Activated CD8-positive, alpha-beta memory T cell treated with anti-CD3 and anti-CD28 coated beads for 1 hour (primary cell): ENCODE results near the gene KCNQ5.

Experiments
- DNase-seq, 2 donors: peaks; one replicate each; pipeline ENCODE4 v3.0.0-alpha.2; 2020; ENCODE audit warnings: low read depth in 1 of 2; ENCODE audit errors: extremely low read depth in 1 of 2

The KCNQ5 gene

DNA sequence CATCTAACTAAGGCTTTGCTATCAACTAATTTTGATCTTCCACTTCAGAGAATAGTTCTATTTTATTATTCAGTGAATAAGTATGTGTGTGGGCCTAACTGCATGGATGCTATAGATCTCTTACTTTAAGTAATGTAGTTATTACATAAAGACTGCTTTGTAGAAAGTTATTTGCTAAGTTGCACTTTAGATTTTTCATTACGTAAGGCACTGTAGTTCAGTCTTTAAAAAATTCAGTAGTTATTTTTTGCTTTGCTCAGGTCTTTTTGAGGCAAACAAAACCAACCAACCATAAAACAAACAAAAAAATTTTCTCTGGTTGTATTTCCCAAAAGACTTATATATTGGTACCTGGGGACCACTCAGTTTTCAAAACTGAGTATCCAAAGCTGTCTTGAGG lies 53.0 kb downstream of the KCNQ5 start:
- DNase-seq: no peak

- DNase-seq: no peak
These were observed 53.5 kb downstream of the KCNQ5 start for GRCh38 chr6:72675396-72675795.

- DNase-seq: no peak
These were observed 55.1 kb downstream of the KCNQ5 start for GRCh38 chr6:72676995-72677394.

DNA sequence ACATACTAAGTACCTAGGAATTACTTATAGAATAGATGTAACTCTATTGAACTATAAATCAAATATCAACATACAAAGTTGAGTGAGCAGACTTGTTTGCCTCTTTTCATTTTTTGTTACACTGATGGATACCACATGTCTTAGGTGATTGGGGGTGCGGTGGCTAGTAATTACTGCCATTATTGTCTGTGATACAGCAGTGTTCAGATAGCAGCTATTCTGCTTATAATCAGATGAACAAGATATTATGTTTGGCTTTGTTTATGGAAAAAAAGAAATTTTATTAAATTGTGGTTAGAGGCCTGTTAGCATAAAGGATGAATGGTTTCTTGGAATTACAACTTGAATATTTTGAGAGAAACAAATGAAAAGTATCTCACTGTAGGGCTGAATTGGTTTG lies 55.9 kb downstream of the KCNQ5 start:
- no peak for DNase-seq

DNA sequence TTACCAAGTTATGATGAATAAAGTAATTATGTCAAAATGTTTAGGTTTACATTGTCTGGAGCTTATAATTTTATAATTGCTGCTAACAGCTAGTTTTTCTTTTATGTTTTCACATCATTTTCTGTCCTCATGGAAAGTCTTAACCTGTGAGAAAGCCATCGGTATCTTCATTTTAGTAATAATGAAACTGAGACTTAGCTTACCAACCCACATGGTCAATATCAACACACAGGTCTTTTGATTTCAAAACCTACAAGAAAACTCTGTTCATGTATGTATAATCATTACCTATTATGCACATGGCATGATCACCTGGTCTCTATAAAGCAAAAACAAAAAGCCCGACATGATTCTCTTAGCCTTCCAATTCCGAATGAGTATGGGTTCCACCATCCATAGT lies 61.9 kb downstream of the KCNQ5 start:
- no peak for DNase-seq

GRCh38 chr6:72689107-72689954 lies 67.5 kb downstream of the KCNQ5 start:
- no peak for DNase-seq

DNA sequence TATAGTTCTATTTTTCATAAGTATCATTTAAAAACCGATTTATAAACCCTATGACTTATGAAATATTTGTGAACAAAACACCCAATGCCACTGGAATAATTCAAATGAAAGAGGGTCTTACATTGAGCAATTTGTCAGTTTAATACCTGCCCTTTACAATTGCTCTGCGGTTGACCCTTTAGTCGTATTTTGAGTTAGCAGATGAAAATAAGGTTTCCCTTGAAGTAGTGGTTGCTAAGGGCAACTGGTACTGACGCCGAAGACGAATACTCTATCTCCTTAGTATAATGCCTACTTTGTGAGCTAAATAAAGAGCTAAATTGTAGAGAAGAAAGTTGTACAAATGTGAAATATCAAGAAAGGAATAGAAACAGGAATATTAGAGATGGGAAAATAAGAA lies 69.4 kb downstream of the KCNQ5 start:
- DNase-seq: no peak

DNA sequence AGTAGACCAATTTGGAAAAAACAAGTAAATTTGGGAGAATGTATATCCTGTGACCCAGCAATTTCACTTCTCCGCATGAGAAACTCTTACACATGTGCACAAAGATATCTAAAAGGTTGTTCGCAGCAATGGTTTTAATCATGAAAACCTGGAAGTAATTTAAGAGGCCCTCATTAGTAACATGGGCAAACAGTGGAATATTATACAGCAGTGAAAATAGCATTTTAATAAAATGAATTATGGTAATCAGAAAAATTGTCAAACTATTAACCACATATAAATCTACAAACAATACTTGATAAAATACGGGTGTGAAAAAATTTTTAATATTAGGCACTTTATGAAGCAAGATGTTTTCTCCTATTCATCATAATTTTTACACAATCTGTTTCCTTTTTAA lies 74.2 kb downstream of the KCNQ5 start:
- DNase-seq: no peak

- no peak for DNase-seq
These were observed 77.3 kb downstream of the KCNQ5 start for GRCh38 chr6:72699159-72699558.

DNA sequence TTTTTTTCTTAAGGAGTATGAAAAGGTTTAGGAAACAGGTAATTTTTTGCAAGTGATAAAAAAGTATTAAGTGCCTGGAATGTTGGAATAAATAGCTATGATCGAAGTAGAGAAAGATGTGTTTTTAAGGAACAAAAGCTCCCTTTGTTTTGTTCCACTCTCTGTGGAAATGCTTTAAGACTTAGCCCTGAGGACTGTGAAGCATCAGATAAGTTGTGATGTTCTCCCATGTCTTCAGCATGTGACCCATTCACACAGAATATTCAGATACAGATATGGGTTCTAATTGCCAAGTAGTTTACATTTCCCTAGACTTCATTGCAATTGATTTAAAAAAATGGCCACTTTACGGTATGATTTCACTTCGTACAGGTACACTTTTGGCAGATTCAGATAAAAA lies 80.6 kb downstream of the KCNQ5 start:
- DNase-seq: no peak

GRCh38 chr6:72703093-72703492 lies 81.2 kb downstream of the KCNQ5 start:
- DNase-seq: no peak

GRCh38 chr6:72704979-72705378 lies 83.1 kb downstream of the KCNQ5 start:
- DNase-seq: no peak

DNA sequence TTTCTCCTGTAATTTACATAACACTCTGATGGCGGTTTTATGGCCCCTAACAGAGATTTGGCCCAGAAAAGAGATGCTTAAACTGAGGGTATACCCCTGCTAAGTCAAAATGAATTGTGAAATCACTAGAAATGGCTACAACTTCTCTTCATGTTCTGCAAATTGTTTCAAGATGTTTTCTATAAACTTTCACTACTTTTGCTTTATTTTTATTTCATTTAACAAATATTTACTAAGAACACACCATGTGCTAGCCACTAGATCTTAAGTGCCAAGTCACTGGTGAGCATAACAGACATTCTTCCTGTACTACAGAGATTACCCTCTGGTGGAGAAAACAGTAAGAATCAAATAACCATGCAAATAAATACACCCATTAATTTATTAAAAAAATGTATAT lies 87.6 kb downstream of the KCNQ5 start:
- DNase-seq: no peak

DNA sequence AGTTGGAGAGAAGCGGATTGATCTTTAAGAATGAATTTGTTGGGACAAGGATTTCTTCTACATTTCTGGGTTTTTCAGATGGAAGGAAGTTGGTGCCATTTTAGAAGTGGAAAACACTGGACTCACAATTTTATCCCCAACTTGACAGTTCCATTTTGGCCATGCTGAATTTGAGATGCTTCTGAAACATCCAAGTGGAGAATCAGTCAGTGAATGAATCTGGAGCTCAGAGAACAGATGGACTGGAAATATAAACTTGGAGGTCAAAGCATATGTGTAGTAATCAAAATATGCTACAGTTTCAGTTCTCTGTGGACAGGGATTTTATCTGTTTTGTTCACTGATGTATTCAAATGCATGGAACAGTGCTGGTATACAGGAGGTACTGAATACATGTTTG lies 89.9 kb downstream of the KCNQ5 start:
- no peak for DNase-seq

DNA sequence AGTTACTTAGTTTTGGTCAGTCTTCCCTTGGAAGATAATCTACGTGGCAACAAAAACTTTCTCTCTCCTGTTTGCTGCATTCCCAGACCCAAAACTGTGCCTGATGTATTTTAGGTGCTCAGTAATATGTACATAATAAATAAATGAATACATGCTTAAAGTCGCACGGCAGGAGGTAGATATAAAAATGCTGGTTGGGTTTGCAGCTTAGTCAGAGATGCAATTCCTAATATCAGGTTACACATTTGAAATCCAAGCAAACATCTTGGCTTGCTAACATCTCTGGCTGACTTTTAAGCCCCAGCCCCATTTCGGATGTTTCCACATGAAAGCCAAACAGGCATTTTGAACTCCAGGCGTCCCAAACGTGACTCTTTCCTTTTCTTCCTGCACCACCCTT lies 91.0 kb downstream of the KCNQ5 start:
- DNase-seq: no peak

DNA sequence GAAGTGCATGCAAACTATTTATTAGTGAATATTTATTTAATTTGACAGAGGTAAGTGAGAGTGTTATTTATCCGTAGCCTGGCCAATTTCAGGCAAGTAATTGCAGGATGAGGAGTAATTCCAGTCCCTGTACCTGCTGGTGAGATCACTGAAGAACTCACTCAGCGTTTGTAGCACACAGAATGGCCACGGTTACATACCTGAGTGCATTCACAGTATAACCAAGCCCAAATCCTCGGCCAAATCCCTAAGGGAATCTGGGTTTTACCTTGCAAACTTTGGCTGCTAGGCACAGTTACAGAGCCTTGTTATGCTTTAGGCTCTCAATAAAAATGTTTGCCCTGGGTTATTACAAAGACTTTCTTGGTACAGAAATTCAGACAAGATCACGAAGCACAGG lies 93.3 kb downstream of the KCNQ5 start:
- no peak for DNase-seq

DNA sequence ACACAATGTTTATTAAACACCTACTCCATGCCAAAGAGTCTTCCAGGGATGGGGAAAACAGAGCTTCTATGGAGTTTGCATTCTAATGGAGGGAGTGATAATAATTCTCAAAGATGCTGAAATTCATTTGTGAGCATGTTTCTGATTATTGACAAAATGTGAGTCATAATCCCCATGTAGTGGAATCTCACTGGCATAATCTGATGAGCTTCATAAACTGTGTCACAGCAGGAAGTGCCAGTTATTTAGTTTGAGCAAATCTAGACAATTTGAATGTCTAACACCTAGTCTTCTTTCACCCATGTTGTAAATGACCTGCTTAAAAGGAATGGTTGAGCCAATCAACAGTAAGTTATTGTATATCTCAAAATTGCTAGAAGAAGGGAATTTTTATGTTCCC lies 95.1 kb downstream of the KCNQ5 start:
- DNase-seq: no peak

- DNase-seq: no peak
These were observed 98.6 kb downstream of the KCNQ5 start for GRCh38 chr6:72720464-72720863.

GRCh38 chr6:72721346-72721745 lies 99.5 kb downstream of the KCNQ5 start:
- DNase-seq: no peak

DNA sequence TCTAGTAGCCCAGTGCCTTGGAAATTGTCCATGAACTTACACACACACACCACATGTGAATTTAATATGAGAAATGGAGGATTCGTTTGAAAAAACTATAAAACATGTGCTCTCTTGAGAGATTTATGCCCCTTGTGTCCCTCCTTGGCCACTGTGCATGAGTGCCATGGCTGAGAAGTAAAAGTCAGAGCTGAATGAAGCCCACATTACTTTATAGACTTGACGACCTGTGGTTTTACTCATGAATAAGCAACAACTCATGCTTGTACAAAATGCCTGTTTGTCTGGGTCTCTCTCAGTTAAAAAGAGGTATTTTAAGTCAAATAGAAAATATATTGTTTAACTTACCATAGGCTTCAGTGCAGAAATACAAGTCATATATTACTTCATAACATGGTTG lies 102.7 kb downstream of the KCNQ5 start:
- no peak for DNase-seq

GRCh38 chr6:72728706-72729343 lies 107.0 kb downstream of the KCNQ5 start:
- no peak for DNase-seq

GRCh38 chr6:72733045-72733444 lies 111.2 kb downstream of the KCNQ5 start:
- no peak for DNase-seq

GRCh38 chr6:72738091-72738490 lies 116.2 kb downstream of the KCNQ5 start:
- DNase-seq: no peak
